ENCODE data around the gene FAM163B. TPM values are rescaled to one million over a fixed set of nuclear protein-coding genes. Genes with fewer than 3 reads are reported as not detected.

FAM163B gene
- total RNA-seq, 1 donor from 2014 or later, result not detected

DNA sequence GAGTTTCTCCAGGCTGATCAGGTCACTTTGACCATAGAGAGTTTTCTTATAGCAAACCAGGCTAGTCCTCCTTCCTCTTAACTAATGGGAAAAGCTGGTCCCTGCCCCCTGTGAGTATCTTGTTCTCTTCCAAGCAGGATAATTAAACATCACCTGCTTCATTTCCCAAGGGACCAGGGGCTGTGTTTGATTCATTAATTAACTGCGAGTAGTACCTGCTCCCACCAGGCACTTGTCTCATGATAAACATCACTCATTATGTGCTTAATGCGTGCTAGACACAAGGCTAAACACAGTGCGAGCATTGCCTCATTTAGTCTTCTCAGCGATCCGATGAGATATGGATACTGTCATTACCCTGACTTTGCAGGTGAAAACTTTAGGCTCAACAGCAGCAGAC, 1.7 kb upstream of the FAM163B start:
- H3K9ac ChIP-seq (ENCODE audit: low read length), result no peak overlapping the region
- no peak overlapping the region for H3K4me3 ChIP-seq (ENCODE audit: insufficient read depth, low read depth, low read length)
- no peak for FAIRE-seq
- H3K9me3 Mint-ChIP-seq (ENCODE audit: unreplicated experiment), result peaks cover 2% of the 10 kb centered on the region
- no peaks in the 10 kb centered on the region for H3K79me2 ChIP-seq (ENCODE audit: insufficient read depth, low read length)
- no peaks in the 10 kb centered on the region for H3K4me1 Mint-ChIP-seq (ENCODE audit: low read depth, unreplicated experiment)
- peaks cover 90% of the 10 kb centered on the region for H3K27me3 Mint-ChIP-seq (ENCODE audit: low read depth, unreplicated experiment)
- H3K27ac ChIP-seq (ENCODE audit: low read depth, low read length), result no peak overlapping the region
- no peak for DNase-seq (ENCODE audit: low read depth)
- H3K36me3 Mint-ChIP-seq (ENCODE audit: low read depth, unreplicated experiment), result peaks cover 1% of the 10 kb centered on the region
- H3K36me3 ChIP-seq (ENCODE audit: insufficient read depth, low read length), result no peaks in the 10 kb centered on the region
- no peaks in the 10 kb centered on the region for H3K4me1 ChIP-seq (ENCODE audit: insufficient read depth, low read length)
- no peak overlapping the region for H3K27ac Mint-ChIP-seq (ENCODE audit: unreplicated experiment)
- TF ChIP-seq, protein P1, sequence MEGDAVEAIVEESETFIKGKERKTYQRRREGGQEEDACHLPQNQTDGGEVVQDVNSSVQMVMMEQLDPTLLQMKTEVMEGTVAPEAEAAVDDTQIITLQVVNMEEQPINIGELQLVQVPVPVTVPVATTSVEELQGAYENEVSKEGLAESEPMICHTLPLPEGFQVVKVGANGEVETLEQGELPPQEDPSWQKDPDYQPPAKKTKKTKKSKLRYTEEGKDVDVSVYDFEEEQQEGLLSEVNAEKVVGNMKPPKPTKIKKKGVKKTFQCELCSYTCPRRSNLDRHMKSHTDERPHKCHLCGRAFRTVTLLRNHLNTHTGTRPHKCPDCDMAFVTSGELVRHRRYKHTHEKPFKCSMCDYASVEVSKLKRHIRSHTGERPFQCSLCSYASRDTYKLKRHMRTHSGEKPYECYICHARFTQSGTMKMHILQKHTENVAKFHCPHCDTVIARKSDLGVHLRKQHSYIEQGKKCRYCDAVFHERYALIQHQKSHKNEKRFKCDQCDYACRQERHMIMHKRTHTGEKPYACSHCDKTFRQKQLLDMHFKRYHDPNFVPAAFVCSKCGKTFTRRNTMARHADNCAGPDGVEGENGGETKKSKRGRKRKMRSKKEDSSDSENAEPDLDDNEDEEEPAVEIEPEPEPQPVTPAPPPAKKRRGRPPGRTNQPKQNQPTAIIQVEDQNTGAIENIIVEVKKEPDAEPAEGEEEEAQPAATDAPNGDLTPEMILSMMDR (IDR thresholded peaks at IDR 0.05; ENCODE audit: insufficient read depth, low read depth, low read length), result no peak
- TF ChIP-seq EZH2 (IDR thresholded peaks at IDR 0.05; ENCODE audit: insufficient read depth, low read length), result no peak
- H3K9me3 ChIP-seq (ENCODE audit: insufficient read depth, low read depth, low read length), result no peaks in the 10 kb centered on the region
- no peak overlapping the region for H3K4me2 ChIP-seq (ENCODE audit: low read length)
- H4K20me1 ChIP-seq (ENCODE audit: insufficient read depth, low read length), result no peaks in the 10 kb centered on the region
- H3K27me3 ChIP-seq (ENCODE audit: insufficient read depth, low read length), result peaks cover 49% of the 10 kb centered on the region
- H2AFZ ChIP-seq (ENCODE audit: low read depth, low read length), result no peak overlapping the region
- no peak overlapping the region for H3K4me3 Mint-ChIP-seq (ENCODE audit: unreplicated experiment)

DNA sequence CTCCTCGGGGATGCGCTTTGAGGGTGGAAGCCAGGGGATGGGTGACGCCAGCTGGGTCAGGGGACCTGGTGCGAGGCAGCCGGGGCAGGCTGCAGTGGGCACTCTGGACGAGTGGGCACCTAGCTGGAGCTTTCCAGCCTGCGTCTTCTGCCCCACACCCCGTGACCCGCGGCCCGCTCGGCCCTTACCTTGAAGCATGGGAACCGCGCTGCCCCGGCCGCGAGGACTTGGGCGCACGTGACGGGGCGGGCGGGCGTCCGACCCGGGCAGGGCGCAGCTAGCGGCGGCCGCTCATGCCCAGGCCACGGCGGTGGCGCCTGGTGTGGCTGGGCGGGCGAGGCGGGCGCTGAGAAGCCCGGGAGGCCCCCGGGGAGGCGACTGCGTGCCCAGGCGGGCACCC, 300 bp downstream of the FAM163B start:
- Histone ChIP-seq H3K4me2 (ENCODE audit: low read length) (peak overlapping the region; percentile 66), H3K79me2 (ENCODE audit: insufficient read depth, low read length) (no peaks in the 10 kb centered on the region), H3K36me3 (ENCODE audit: insufficient read depth, low read length) (no peaks in the 10 kb centered on the region), H3K9me3 (ENCODE audit: insufficient read depth, low read depth, low read length) (no peaks in the 10 kb centered on the region), H4K20me1 (ENCODE audit: insufficient read depth, low read length) (no peaks in the 10 kb centered on the region), H3K4me1 (ENCODE audit: insufficient read depth, low read length) (no peaks in the 10 kb centered on the region), H2AFZ (ENCODE audit: low read depth, low read length) (no peak overlapping the region), H3K27me3 (ENCODE audit: insufficient read depth, low read length) (peaks cover 39% of the 10 kb centered on the region), H3K27ac (ENCODE audit: low read depth, low read length) (no peak overlapping the region), H3K9ac (ENCODE audit: low read length) (no peak overlapping the region), H3K4me3 (ENCODE audit: insufficient read depth, low read depth, low read length) (no peak overlapping the region)
- no peak for FAIRE-seq
- peaks cover 2% of the 10 kb centered on the region for H3K9me3 Mint-ChIP-seq (ENCODE audit: unreplicated experiment)
- H3K4me3 Mint-ChIP-seq (ENCODE audit: unreplicated experiment), result no peak overlapping the region
- H3K4me1 Mint-ChIP-seq (ENCODE audit: low read depth, unreplicated experiment), result no peaks in the 10 kb centered on the region
- H3K36me3 Mint-ChIP-seq (ENCODE audit: low read depth, unreplicated experiment), result peaks cover 1% of the 10 kb centered on the region
- no peak overlapping the region for H3K27ac Mint-ChIP-seq (ENCODE audit: unreplicated experiment)
- H3K27me3 Mint-ChIP-seq (ENCODE audit: low read depth, unreplicated experiment), result peaks cover 88% of the 10 kb centered on the region
- DNase-seq (ENCODE audit: low read depth), result no peak
- TF ChIP-seq EZH2 (IDR thresholded peaks at IDR 0.05; ENCODE audit: insufficient read depth, low read length), result no peak
- TF ChIP-seq, protein P1 (IDR thresholded peaks at IDR 0.05; ENCODE audit: insufficient read depth, low read depth, low read length), result no peak

DNA sequence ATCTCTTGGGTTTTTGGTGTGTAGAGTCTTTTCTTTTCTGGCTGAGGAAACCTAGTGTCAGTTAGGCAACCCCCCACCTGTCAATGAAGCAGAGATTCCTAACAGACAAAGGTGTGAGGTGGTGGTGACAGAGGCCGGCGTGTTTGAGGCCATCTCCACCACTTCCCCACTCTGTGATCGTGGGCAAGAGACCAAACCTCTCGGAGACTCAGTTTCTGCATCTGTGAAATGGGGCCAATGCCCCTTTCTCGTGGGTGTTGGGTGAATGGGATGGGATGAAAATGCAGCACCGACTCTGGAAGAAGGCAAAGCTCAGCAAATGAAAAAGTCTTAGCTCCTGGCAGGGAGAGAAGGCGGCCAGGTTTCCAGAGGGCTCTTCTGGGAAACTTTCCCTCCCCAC, 807 bp downstream of the FAM163B start:
- Histone ChIP-seq H3K79me2 (ENCODE audit: insufficient read depth, low read length) (no peaks in the 10 kb centered on the region), H2AFZ (ENCODE audit: low read depth, low read length) (no peak overlapping the region), H3K9me3 (ENCODE audit: insufficient read depth, low read depth, low read length) (no peaks in the 10 kb centered on the region), H3K27me3 (ENCODE audit: insufficient read depth, low read length) (peaks cover 36% of the 10 kb centered on the region), H3K4me3 (ENCODE audit: insufficient read depth, low read depth, low read length) (no peak overlapping the region), H3K27ac (ENCODE audit: low read depth, low read length) (no peak overlapping the region), H3K4me2 (ENCODE audit: low read length) (no peak overlapping the region), H4K20me1 (ENCODE audit: insufficient read depth, low read length) (no peaks in the 10 kb centered on the region), H3K36me3 (ENCODE audit: insufficient read depth, low read length) (no peaks in the 10 kb centered on the region), H3K4me1 (ENCODE audit: insufficient read depth, low read length) (no peaks in the 10 kb centered on the region), H3K9ac (ENCODE audit: low read length) (no peak overlapping the region)
- Mint-ChIP-seq H3K36me3 (ENCODE audit: low read depth, unreplicated experiment) (peaks cover 1% of the 10 kb centered on the region), H3K27ac (ENCODE audit: unreplicated experiment) (no peak overlapping the region), H3K9me3 (ENCODE audit: unreplicated experiment) (peaks cover 2% of the 10 kb centered on the region), H3K27me3 (ENCODE audit: low read depth, unreplicated experiment) (peaks cover 87% of the 10 kb centered on the region), H3K4me1 (ENCODE audit: low read depth, unreplicated experiment) (no peaks in the 10 kb centered on the region), H3K4me3 (ENCODE audit: unreplicated experiment) (no peak overlapping the region)
- DNase-seq (ENCODE audit: low read depth) (no peak), FAIRE-seq (no peak)
- TF ChIP-seq EZH2 (IDR thresholded peaks at IDR 0.05; ENCODE audit: insufficient read depth, low read length), result no peak
- TF ChIP-seq, protein P1 (IDR thresholded peaks at IDR 0.05; ENCODE audit: insufficient read depth, low read depth, low read length), result no peak
